Thoracic aorta (tissue), 2 donors: Measurements from ENCODE around the gene GMNN. TPM values are rescaled to one million over a fixed set of nuclear protein-coding genes. Genes with fewer than 3 reads are reported as not detected.

Experiments used
- ATAC-seq: fragments of 150-250 bp; one replicate; pipeline ENCODE4 v1.8.0; 2017; ENCODE audit warnings: low read depth; ENCODE audit not compliant: insufficient number of reproducible peaks, low FRiP score
- DNase-seq: peaks from one replicate; pipeline ENCODE4 v3.0.0-alpha.2; 2020; ENCODE audit warnings: low spot score
- H3K27ac ChIP-seq, 2 donors: fragments of 200-600 bp; sonication (generic); 1 replicate in 1 of 2; 2 replicates in 1 of 2; pipeline ENCODE4 v1.5.1; 2016; ENCODE audit warnings: mild to moderate bottlenecking in 2 of 2, moderate library complexity in 2 of 2
- H3K27me3 ChIP-seq: fragments of 200-600 bp; sonication (generic); replicated peaks from 2 replicates; pipeline ENCODE4 v1.6.0; 2016; ENCODE audit warnings: mild to moderate bottlenecking; ENCODE audit not compliant: insufficient read depth
- H3K36me3 ChIP-seq: fragments of 200-600 bp; sonication (generic); one replicate; pipeline ENCODE4 v1.5.1; 2016
- H3K4me1 ChIP-seq, 2 donors: fragments of 200-600 bp; sonication (generic); 1 replicate in 1 of 2; 2 replicates in 1 of 2; pipeline versions ENCODE4 v1.5.1 to v1.6.0; 2016; ENCODE audit warnings: low read depth in 2 of 2, mild to moderate bottlenecking in 1 of 2; ENCODE audit not compliant: control insufficient read depth in 1 of 2
- H3K4me3 ChIP-seq: fragments of 200-600 bp; sonication (generic); 2 replicates; pipeline ENCODE4 v1.5.1; 2016; ENCODE audit warnings: mild to moderate bottlenecking
- H3K9me3 ChIP-seq: fragments of 200-600 bp; sonication (generic); 2 replicates; pipeline ENCODE4 v1.5.1; 2016
- CTCF ChIP-seq: fragments of 200-600 bp; sonication (generic); IDR thresholded peaks from one replicate; pipeline ENCODE4 v1.5.1; 2019; ENCODE audit warnings: antibody characterized with exemption
- total RNA-seq, 2 donors: library from RNA; depleted of rRNA; stranded (reverse); fragments of >200 nt; gene quantifications; one replicate each; pipeline versions ENCODE4 v1.1.0 to v1.2.3, GENCODE V29; 2016

Gene GMNN
- total RNA-seq, 2 donors from 2014 or later: 5.4 to 6.8 TPM

GRCh38 chr6:24755279-24755678 is 19.5 kb upstream of the GMNN start:
- ATAC-seq (no peak), DNase-seq (no peak)
- H3K4me3 ChIP-seq: no peak overlapping the region
- H3K27ac ChIP-seq: no peak overlapping the region
- H3K27me3 ChIP-seq: no peaks in the 10 kb centered on the region
- H3K36me3 ChIP-seq: no peaks in the 10 kb centered on the region
- no peaks in the 10 kb centered on the region for H3K4me1 ChIP-seq
- no peaks in the 10 kb centered on the region for H3K9me3 ChIP-seq
- TF ChIP-seq CTCF: no peak

- no peak for TF ChIP-seq CTCF
- no peak overlapping the region for H3K4me3 ChIP-seq
- H3K9me3 ChIP-seq: no peaks in the 10 kb centered on the region
- H3K27ac ChIP-seq: no peak overlapping the region
- DNase-seq (no peak), ATAC-seq (no peak)
- no peaks in the 10 kb centered on the region for H3K36me3 ChIP-seq
- no peaks in the 10 kb centered on the region for H3K27me3 ChIP-seq
- H3K4me1 ChIP-seq: no peaks in the 10 kb centered on the region
These were observed 17.1 kb upstream of the GMNN start for GRCh38 chr6:24757611-24758010.

- Histone ChIP-seq H3K4me1 (no peaks in the 10 kb centered on the region), H3K27ac (no peak overlapping the region), H3K27me3 (no peaks in the 10 kb centered on the region), H3K4me3 (no peak overlapping the region), H3K9me3 (no peaks in the 10 kb centered on the region), H3K36me3 (no peaks in the 10 kb centered on the region)
- no peak for ATAC-seq
- no peak for DNase-seq
- no peak for TF ChIP-seq CTCF
These were observed 15.0 kb upstream of the GMNN start for GRCh38 chr6:24759718-24760117.

- H3K27me3 ChIP-seq: no peaks in the 10 kb centered on the region
- no peaks in the 10 kb centered on the region for H3K9me3 ChIP-seq
- no peaks in the 10 kb centered on the region for H3K4me1 ChIP-seq
- no peak overlapping the region for H3K27ac ChIP-seq
- TF ChIP-seq CTCF: no peak
- H3K4me3 ChIP-seq: no peak overlapping the region
- H3K36me3 ChIP-seq: no peaks in the 10 kb centered on the region
- ATAC-seq (no peak), DNase-seq (no peak)
These were observed 14.5 kb upstream of the GMNN start for GRCh38 chr6:24760210-24760609.

- no peak for TF ChIP-seq CTCF
- no peak for ATAC-seq
- Histone ChIP-seq H3K4me1 (no peaks in the 10 kb centered on the region), H3K36me3 (no peaks in the 10 kb centered on the region), H3K27ac (no peak overlapping the region), H3K4me3 (no peak overlapping the region), H3K9me3 (no peaks in the 10 kb centered on the region), H3K27me3 (no peaks in the 10 kb centered on the region)
- no peak for DNase-seq
These were observed 13.4 kb upstream of the GMNN start for GRCh38 chr6:24761193-24761835.
